OCI-LY7 (cell line): Measurements from ENCODE around the gene EFCAB11.

Experiments used
- EZH2phosphoT487 ChIP-seq: fragments of 200-600 bp; sonication (generic); IDR thresholded peaks from 2 replicates; pipeline ENCODE4 v1.6.1; 2018; ENCODE audit warnings: low read depth, borderline replicate concordance, mild to moderate bottlenecking, mixed run types, antibody characterized with exemption, low read length, moderate library complexity, mixed read lengths
- TF ChIP-seq, protein P1 (sequence below): fragments of 200-600 bp; sonication (generic); conservative IDR thresholded peaks from 2 replicates; pipeline ENCODE4 v1.5.1; 2014; ENCODE audit warnings: mild to moderate bottlenecking, antibody characterized with exemption, low read length, moderate library complexity, mixed read lengths

DNA sequence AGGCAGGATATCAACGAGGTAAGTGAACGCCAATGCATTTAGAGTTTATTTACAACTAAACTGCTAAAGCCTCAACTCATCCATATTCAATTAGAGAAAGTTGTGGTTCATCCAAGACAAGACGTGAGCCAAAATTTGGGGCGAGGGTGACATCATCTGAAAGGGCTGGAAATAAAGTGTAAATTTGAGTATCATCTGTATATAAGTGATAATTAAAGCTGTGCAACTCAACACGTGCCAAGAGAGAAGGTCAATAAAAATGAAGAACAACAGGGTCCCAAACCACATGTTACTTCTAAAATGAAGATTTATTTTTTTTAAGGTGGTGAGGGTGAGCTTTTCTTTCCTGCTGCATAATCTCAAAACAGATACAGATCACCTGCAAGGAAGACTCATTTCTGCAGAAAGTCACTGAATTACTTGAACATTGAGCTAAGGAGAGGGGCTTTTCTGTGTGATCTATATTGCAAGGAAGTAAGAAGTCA lies 203.6 kb downstream of the EFCAB11 start:
- TF ChIP-seq EZH2phosphoT487: no peak
- TF ChIP-seq, protein P1, sequence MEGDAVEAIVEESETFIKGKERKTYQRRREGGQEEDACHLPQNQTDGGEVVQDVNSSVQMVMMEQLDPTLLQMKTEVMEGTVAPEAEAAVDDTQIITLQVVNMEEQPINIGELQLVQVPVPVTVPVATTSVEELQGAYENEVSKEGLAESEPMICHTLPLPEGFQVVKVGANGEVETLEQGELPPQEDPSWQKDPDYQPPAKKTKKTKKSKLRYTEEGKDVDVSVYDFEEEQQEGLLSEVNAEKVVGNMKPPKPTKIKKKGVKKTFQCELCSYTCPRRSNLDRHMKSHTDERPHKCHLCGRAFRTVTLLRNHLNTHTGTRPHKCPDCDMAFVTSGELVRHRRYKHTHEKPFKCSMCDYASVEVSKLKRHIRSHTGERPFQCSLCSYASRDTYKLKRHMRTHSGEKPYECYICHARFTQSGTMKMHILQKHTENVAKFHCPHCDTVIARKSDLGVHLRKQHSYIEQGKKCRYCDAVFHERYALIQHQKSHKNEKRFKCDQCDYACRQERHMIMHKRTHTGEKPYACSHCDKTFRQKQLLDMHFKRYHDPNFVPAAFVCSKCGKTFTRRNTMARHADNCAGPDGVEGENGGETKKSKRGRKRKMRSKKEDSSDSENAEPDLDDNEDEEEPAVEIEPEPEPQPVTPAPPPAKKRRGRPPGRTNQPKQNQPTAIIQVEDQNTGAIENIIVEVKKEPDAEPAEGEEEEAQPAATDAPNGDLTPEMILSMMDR: no peak
